Stomach (tissue), 9 donors: ENCODE data around the gene CYGB. TPM values are rescaled to one million over a fixed set of nuclear protein-coding genes. Genes with fewer than 3 reads are reported as not detected.

Experiments
- DNase-seq, 2 donors: peaks; one replicate each; pipeline versions ENCODE4 v3.0.0 to v3.0.0-alpha.2; 2013 to 2019
- H3K27ac ChIP-seq, 5 donors: fragments of 200-600 bp in 4 of 5; sonication (generic) in 4 of 5; one replicate each; pipeline ENCODE4 v1.5.1; 2013 to 2019; ENCODE audit warnings: mild to moderate bottlenecking in 1 of 5, moderate library complexity in 1 of 5
- H3K27me3 ChIP-seq, 3 donors: fragments of 200-600 bp; sonication (generic); one replicate each; pipeline ENCODE4 v1.5.1; 2017 to 2019; ENCODE audit warnings: mixed run types in 1 of 3
- H3K36me3 ChIP-seq, 4 donors: fragments of 200-600 bp; sonication (generic); 1 replicate in 3 of 4; 2 replicates in 1 of 4; pipeline ENCODE4 v1.5.1; 2016 to 2019
- H3K4me1 ChIP-seq, 4 donors: fragments of 200-600 bp; sonication (generic); one replicate each; pipeline ENCODE4 v1.5.1; 2016 to 2019
- H3K4me3 ChIP-seq, 4 donors: fragments of 200-600 bp; sonication (generic) in 3 of 4; one replicate each; pipeline ENCODE4 v1.5.1; 2016 to 2019; ENCODE audit warnings: mild to moderate bottlenecking in 1 of 4
- H3K9me3 ChIP-seq, 4 donors: fragments of 200-600 bp; sonication (generic); one replicate each; pipeline ENCODE4 v1.5.1; 2016 to 2019
- EP300 ChIP-seq: sonication (generic); formaldehyde crosslinking; IDR thresholded peaks from one replicate; pipeline ENCODE4 v1.6.1; 2017; ENCODE audit warnings: antibody characterized with exemption
- POLR2A ChIP-seq, 4 donors: fragments of 450-650 bp; IDR thresholded peaks; one replicate each; pipeline ENCODE4 v1.6.1; 2016; ENCODE audit warnings: antibody characterized with exemption in 4 of 4, control low read depth in 2 of 4, mild to moderate bottlenecking in 1 of 4, moderate library complexity in 1 of 4
- POLR2AphosphoS5 ChIP-seq, 3 donors: sonication (generic); formaldehyde crosslinking; IDR thresholded peaks; one replicate each; pipeline ENCODE4 v1.6.1; 2016; ENCODE audit warnings: antibody characterized with exemption in 3 of 3
- WGBS, 5 donors: extraction: QIAGEN DNeasy Blood & Tissue Kit in 3 of 5; methylation state at CpG; one replicate each; pipeline versions ENCODE4 v1.1.5 to v1.1.7; 2013 to 2018; 5-methylcytosine and 5-hydroxymethylcytosine counted together
- intact Hi-C: fragments of 100-400 bp; cut with DNase I; formaldehyde crosslinking; loops from one replicate; pipeline ENCODE4 v1.15.1; 2023; ENCODE audit warnings: low total_unique reads
- polyA plus RNA-seq, 3 donors: library from polyadenylated mRNA; stranded (reverse); fragments of 200-250 nt; gene quantifications; one replicate each; pipeline ENCODE4 v1.2.3, GENCODE V29; 2013
- total RNA-seq, 5 donors: library from RNA; depleted of rRNA; stranded (reverse); fragments of >200 nt; gene quantifications; one replicate each; pipeline versions ENCODE4 v1.1.0 to v1.2.3, GENCODE V29; 2014 to 2016
- TF ChIP-seq, protein P1 (sequence below), 7 experiments: fragments of 450-650 bp in 4 of 7; fragments of 200-600 bp in 3 of 7; sonication (generic) in 3 of 7; IDR thresholded peaks; one replicate each; pipeline ENCODE4 v1.5.1; 2016 to 2019; ENCODE audit warnings: antibody characterized with exemption in 7 of 7, control low read depth in 2 of 7, mild to moderate bottlenecking in 1 of 7
- donor health status: healthy with polysubstance abuse.
- donor health status: Bipolar disorder and iron deficiency.
- donor health status: healthy.

Gene CYGB
- total and polyA plus RNA-seq, 8 donors: 6.8 to 101 (median 35.9) TPM; not detected in 1

DNA sequence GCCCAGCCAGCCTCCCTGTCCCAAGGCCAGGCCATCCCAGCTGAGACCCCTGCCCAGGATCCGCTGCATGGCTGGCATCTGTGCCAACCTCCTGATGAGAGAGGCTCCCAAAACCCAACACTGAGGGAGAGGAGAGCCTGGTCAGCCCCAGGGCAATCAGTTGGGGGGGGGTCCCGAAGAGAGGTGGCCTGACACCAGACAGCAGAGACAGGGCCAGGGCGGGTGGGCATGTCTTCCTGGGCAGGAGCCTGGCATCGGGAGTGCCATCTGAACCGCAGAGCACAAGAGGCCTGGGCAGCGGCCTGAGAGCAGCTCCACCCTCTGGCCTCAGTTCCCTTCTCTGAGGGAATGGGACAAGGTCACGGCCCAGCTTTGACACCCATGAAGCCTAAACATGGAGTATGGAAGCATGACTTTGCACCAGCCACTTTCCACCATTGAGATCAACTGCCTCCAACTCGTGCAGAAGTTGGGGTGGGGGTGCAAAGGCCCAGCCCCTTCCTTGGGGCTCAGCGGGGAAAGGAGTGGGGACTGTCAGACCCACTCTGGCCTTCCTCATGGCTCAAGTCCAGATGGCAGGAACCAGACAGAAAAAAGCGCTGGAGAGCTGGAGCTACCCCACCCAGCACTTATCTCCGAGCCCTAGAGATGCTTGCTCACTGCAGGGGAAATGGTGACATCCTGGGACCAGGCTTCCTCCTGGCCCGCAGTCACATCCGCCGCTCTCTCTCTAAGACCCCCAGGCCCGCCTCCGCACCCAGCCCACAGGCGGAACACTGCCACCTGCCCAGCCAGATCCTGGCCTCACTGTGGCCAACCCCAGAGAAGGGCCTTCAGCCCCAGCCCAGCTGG is 46.0 kb downstream of the CYGB start:
- peaks cover 20 to 68% (median 40%) of the 10 kb centered on the region in 4 donors for H3K4me1 ChIP-seq
- no peaks in the 10 kb centered on the region for H3K9me3 ChIP-seq
- 73 to 84% (median 77%) methylated on average over 15 to 17 of the region's 17 CpGs for WGBS, 5 donors
- no peaks in the 10 kb centered on the region for H3K27me3 ChIP-seq
- intact Hi-C loops: no loop called here
- H3K27ac ChIP-seq: peak overlapping the region in 4 of 5 donors; percentile 69 to 92 (median 80)
- no peak for TF ChIP-seq EP300
- no peak for TF ChIP-seq POLR2AphosphoS5 (IDR thresholded peaks at IDR 0.05)
- TF ChIP-seq, protein P1, sequence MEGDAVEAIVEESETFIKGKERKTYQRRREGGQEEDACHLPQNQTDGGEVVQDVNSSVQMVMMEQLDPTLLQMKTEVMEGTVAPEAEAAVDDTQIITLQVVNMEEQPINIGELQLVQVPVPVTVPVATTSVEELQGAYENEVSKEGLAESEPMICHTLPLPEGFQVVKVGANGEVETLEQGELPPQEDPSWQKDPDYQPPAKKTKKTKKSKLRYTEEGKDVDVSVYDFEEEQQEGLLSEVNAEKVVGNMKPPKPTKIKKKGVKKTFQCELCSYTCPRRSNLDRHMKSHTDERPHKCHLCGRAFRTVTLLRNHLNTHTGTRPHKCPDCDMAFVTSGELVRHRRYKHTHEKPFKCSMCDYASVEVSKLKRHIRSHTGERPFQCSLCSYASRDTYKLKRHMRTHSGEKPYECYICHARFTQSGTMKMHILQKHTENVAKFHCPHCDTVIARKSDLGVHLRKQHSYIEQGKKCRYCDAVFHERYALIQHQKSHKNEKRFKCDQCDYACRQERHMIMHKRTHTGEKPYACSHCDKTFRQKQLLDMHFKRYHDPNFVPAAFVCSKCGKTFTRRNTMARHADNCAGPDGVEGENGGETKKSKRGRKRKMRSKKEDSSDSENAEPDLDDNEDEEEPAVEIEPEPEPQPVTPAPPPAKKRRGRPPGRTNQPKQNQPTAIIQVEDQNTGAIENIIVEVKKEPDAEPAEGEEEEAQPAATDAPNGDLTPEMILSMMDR (IDR thresholded peaks at IDR 0.05): no peak
- peaks cover 0 to 8% (median 7%) of the 10 kb centered on the region in 4 donors for H3K36me3 ChIP-seq
- H3K4me3 ChIP-seq: no peak overlapping the region
- no peak for DNase-seq

DNA sequence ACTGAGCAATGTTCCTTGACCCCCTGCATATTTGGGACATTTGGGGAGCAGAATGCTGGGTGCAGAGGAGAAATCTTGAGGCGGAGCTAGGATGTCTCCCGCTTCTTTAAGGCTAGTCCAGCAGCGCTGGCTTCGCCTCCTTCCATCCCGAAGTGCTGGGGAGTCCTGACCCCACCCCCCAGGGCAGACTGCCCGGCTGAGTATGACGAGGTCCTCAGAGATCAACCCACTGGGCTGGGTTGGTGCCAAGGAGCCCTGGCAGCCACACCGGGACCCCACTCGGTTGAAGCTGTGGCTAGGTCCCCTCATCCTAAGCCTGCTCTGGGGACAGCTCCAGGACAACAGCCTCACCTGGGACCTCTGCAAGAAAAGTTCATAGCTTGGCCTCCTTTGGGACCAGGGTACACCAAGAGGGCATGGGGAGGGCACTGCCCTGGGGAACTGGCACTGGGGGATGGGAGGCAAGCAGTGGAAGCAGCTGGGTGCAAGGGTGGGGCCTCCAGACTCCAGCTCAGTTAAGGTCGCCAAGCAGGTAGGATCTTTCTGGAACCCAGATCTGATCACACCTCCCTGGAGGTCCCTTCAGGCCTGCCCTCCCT is 47.3 kb downstream of the CYGB start:
- H3K27ac ChIP-seq: peak overlapping the region in 3 of 5 donors; percentile 16 to 92 (median 85)
- TF ChIP-seq POLR2AphosphoS5 (IDR thresholded peaks at IDR 0.05) (no peak), EP300 (no peak), POLR2A (IDR thresholded peaks at IDR 0.05) (no peak)
- TF ChIP-seq, protein P1 (IDR thresholded peaks at IDR 0.05): no peak

DNA sequence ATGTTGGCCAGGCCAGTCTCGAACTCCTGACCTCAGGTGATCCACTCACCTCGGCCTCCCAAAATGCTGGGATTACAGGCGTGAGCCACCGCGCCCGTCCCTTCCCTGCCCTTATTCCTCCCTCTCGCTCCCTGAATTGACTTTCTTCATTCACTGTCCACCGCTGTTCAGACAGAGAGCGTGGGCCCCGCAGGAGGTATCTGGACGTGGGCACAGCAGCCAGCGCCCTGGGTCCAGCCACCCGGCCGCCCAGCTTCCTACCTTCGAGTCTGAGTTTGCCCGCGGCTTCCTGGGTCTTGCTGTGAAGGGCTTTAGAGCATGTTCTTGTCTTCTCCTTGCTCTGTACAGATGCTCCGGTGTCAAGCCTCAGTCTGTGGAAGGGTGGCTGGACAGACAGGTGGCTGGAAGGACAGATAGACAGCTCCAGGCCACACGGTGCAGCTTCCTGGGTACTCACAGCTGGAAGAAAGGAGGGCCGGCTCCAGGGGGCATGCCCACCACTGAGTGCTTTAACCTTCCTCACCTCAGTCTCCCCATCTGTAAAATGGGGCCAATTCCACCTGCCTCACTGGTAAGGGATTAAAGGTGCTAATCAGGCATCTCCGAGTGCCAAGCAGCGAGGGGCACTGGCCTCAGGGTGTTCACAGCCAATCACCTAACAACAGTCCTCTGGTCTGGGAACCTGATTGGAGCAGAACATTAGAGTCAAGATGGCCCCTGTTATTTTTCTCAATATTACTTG is 49.9 kb downstream of the CYGB start:
- DNase-seq: no peak

More for the DNA sequence above, 47.3 kb downstream of the CYGB start:
- no peak for DNase-seq
- Histone ChIP-seq H3K4me3 (no peak overlapping the region), H3K27me3 (no peaks in the 10 kb centered on the region), H3K4me1 (peaks cover 20 to 63% (median 40%) of the 10 kb centered on the region in 4 donors), H3K36me3 (peaks cover 0 to 8% (median 7%) of the 10 kb centered on the region in 4 donors), H3K9me3 (no peaks in the 10 kb centered on the region)
- intact Hi-C loops: no loop called here
- 62 to 69% (median 66%) methylated on average over 4 to 10 of the region's 10 CpGs for WGBS, 5 donors

DNA sequence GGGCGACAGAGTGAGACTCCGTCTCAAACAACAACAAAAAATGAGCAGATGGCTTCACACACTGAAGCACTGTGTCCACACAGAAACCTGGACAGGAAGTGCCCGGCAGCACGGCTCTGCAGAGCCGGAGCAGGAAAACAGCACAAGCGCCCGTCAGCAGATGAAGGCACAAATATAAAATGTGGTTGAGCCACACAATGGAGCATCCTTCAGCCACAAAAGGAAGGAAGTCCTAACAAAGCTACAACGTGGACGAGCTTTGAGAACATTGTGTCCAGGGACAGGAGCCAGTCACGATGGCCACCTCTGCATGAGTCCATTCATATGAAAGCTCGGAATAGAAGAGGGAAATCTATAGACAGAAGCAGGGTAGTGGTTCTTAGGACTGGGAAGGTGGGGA is 51.9 kb downstream of the CYGB start:
- H3K9me3 ChIP-seq: no peaks in the 10 kb centered on the region
- intact Hi-C loops: no loop called here
- 45 to 70% (median 62%) methylated on average over 11 of the region's 11 CpGs for WGBS, 5 donors
- peaks cover 0 to 28% (median 5%) of the 10 kb centered on the region in 4 donors for H3K4me1 ChIP-seq
- H3K27me3 ChIP-seq: no peaks in the 10 kb centered on the region
- H3K27ac ChIP-seq: peak overlapping the region in 3 of 5 donors; percentile 29 to 70 (median 33)
- H3K36me3 ChIP-seq: peaks cover 0 to 15% (median 14%) of the 10 kb centered on the region in 4 donors
- no peak overlapping the region for H3K4me3 ChIP-seq
- peak in 1 of 2 donors; percentile 58 for DNase-seq
- TF ChIP-seq POLR2AphosphoS5 (IDR thresholded peaks at IDR 0.05): peak in 1 of 3 donors; percentile 68
- TF ChIP-seq, protein P1 (IDR thresholded peaks at IDR 0.05): no peak

More for the DNA sequence above, 49.9 kb downstream of the CYGB start:
- intact Hi-C loops: no loop called here
- no peak overlapping the region for H3K27ac ChIP-seq
- H3K4me3 ChIP-seq: no peak overlapping the region
- H3K27me3 ChIP-seq: no peaks in the 10 kb centered on the region
- 94 to 97% (median 96%) methylated on average over 21 to 22 of the region's 22 CpGs for WGBS, 5 donors
- H3K9me3 ChIP-seq: no peaks in the 10 kb centered on the region
- peaks cover 9 to 49% (median 22%) of the 10 kb centered on the region in 4 donors for H3K4me1 ChIP-seq
- TF ChIP-seq POLR2AphosphoS5 (IDR thresholded peaks at IDR 0.05): no peak
- peaks cover 0 to 8% (median 7%) of the 10 kb centered on the region in 4 donors for H3K36me3 ChIP-seq
